CD4-positive, alpha-beta T cell treated with Interleukin-17A for 1 hour (primary cell): ENCODE measurements around the gene PHGDH.
"Not testable (repeated sequence)": the region's sequence is repeated elsewhere in the genome, so short reads cannot be mapped to it uniquely, and the experiment has no call there.

ENCODE experiments used
- DNase-seq: peaks from one replicate; pipeline ENCODE4 v3.0.0-alpha.2; 2020

Gene PHGDH

GRCh38 chr1:119701659-119702058 lies 10.1 kb upstream of the PHGDH start:
- no peak for DNase-seq

GRCh38 chr1:119702384-119702783 lies 9.3 kb upstream of the PHGDH start:
- no peak for DNase-seq

- DNase-seq = no peak
These were observed 7.9 kb upstream of the PHGDH start for GRCh38 chr1:119703666-119704450.

- not testable (repeated sequence) for DNase-seq
These were observed 5.1 kb upstream of the PHGDH start for GRCh38 chr1:119706599-119706998.

GRCh38 chr1:119711356-119711803 lies 354 bp upstream of the PHGDH start:
- DNase-seq = not testable (repeated sequence)

GRCh38 chr1:119712342-119713038 lies 756 bp downstream of the PHGDH start:
- no peak for DNase-seq

GRCh38 chr1:119713039-119713748 lies 1.5 kb downstream of the PHGDH start:
- DNase-seq = no peak

GRCh38 chr1:119713749-119714456 lies 2.2 kb downstream of the PHGDH start:
- DNase-seq = no peak

- DNase-seq = no peak
These were observed 2.8 kb downstream of the PHGDH start for GRCh38 chr1:119714583-119714982.

- no peak for DNase-seq
These were observed 3.8 kb downstream of the PHGDH start for GRCh38 chr1:119715542-119715941.

- no peak for DNase-seq
These were observed 6.7 kb downstream of the PHGDH start for GRCh38 chr1:119718409-119718808.

- no peak for DNase-seq
These were observed 7.2 kb downstream of the PHGDH start for GRCh38 chr1:119718972-119719371.

- no peak for DNase-seq
These were observed 9.2 kb downstream of the PHGDH start for GRCh38 chr1:119720866-119721440.

GRCh38 chr1:119721896-119722295 lies 10.2 kb downstream of the PHGDH start:
- DNase-seq = no peak

- no peak for DNase-seq
These were observed 13.0 kb downstream of the PHGDH start for GRCh38 chr1:119724611-119725218.

- no peak for DNase-seq
These were observed 13.9 kb downstream of the PHGDH start for GRCh38 chr1:119725626-119726025.

GRCh38 chr1:119727991-119728390 lies 16.3 kb downstream of the PHGDH start:
- no peak for DNase-seq

- no peak for DNase-seq
These were observed 17.3 kb downstream of the PHGDH start for GRCh38 chr1:119729044-119729443.

- DNase-seq = no peak
These were observed 19.3 kb downstream of the PHGDH start for GRCh38 chr1:119731060-119731459.

GRCh38 chr1:119731741-119732430 lies 20.2 kb downstream of the PHGDH start:
- DNase-seq = no peak

- DNase-seq = no peak
These were observed 20.9 kb downstream of the PHGDH start for GRCh38 chr1:119732465-119733168.
